PC-3 (cell line): Measurements from ENCODE around the gene CHRM2. TPM values are rescaled to one million over a fixed set of nuclear protein-coding genes. Genes with fewer than 3 reads are reported as not detected.
A peak's percentile ranks its signal among the peaks of the same experiment; 100 is the strongest.

Source experiments
- ATAC-seq: fragments of 200-7000 bp; cut with Tn5 transposase; 2 replicates; pipeline ENCODE4 v1.9.1; 2020; ENCODE audit warnings: mild to moderate bottlenecking, moderate library complexity
- BruUV-seq: library from RNA; stranded (reverse); fragments of 400-500 nt; replicated peaks from 2 replicates; lab custom pipeline; 2021; lab: Mats Ljungman, UMichigan
- CTCF ChIA-PET: fragments of 300-600 bp; sonication (Branson Sonifier 250); formaldehyde crosslinking; loops from one replicate; lab custom pipeline; 2022; ENCODE audit warnings: antibody characterized with exemption; lab: Charles Lee
- POLR2A ChIA-PET: fragments of 300-600 bp; sonication (Branson Sonifier 250); formaldehyde crosslinking; loops from one replicate; lab custom pipeline; 2022; ENCODE audit warnings: antibody characterized with exemption; ENCODE audit not compliant: unreplicated experiment; lab: Charles Lee
- DNase-seq: peaks from one replicate; pipeline ENCODE4 v3.0.0-alpha.2; 2015
- H2AFZ ChIP-seq: fragments of 300-600 bp; sonication (generic); 2 replicates; pipeline ENCODE4 v1.6.0; 2016; ENCODE audit warnings: antibody characterized with exemption, low read length
- H3F3A ChIP-seq: fragments of 300-600 bp; sonication (generic); one replicate; pipeline ENCODE4 v1.6.0; 2017; ENCODE audit warnings: antibody characterized with exemption, low read length, control low read depth, mild to moderate bottlenecking; ENCODE audit not compliant: unreplicated experiment
- H3K27ac ChIP-seq: fragments of 300-600 bp; sonication (generic); 2 replicates; pipeline ENCODE4 v1.5.1; 2016; ENCODE audit warnings: mild to moderate bottlenecking, low read length
- H3K27me3 ChIP-seq: fragments of 300-600 bp; sonication (generic); 2 replicates; pipeline ENCODE4 v1.6.1; 2016; ENCODE audit warnings: low read length, mixed read lengths
- H3K36me3 ChIP-seq: fragments of 300-600 bp; sonication (generic); 2 replicates; pipeline ENCODE4 v1.6.1; 2016; ENCODE audit warnings: low read depth, mixed run types, low read length, mixed read lengths
- H3K4me1 ChIP-seq: fragments of 300-600 bp; sonication (generic); 2 replicates; pipeline ENCODE4 v1.5.1; 2016; ENCODE audit warnings: low read length; ENCODE audit not compliant: insufficient read depth
- H3K4me2 ChIP-seq: fragments of 300-600 bp; sonication (generic); 2 replicates; pipeline ENCODE4 v1.6.0; 2016; ENCODE audit warnings: low read length
- H3K4me3 ChIP-seq: fragments of 300-600 bp; sonication (generic); 2 replicates; pipeline ENCODE4 v1.5.1; 2016; ENCODE audit warnings: mild to moderate bottlenecking, low read length, mixed read lengths
- H3K79me2 ChIP-seq: fragments of 300-600 bp; sonication (generic); 2 replicates; pipeline ENCODE4 v1.6.1; 2017; ENCODE audit warnings: low read length, mixed read lengths
- H3K9ac ChIP-seq: fragments of 300-600 bp; sonication (generic); 2 replicates; pipeline ENCODE4 v1.6.0; 2016; ENCODE audit warnings: mild to moderate bottlenecking, low read length
- H3K9me2 ChIP-seq: fragments of 300-600 bp; sonication (generic); replicated peaks from 2 replicates; pipeline ENCODE4 v1.6.1; 2016; ENCODE audit warnings: mixed run types, low read length, mixed read lengths
- H3K9me3 ChIP-seq: fragments of 300-600 bp; sonication (generic); 2 replicates; pipeline ENCODE4 v1.6.1; 2016; ENCODE audit warnings: low read length, mixed read lengths
- H4K20me1 ChIP-seq: fragments of 300-600 bp; sonication (generic); 2 replicates; pipeline ENCODE4 v1.6.1; 2016; ENCODE audit warnings: low read length, mixed read lengths
- EZH2 ChIP-seq: fragments of 300-600 bp; sonication (generic); IDR thresholded peaks from one replicate; pipeline ENCODE4 v1.6.1; 2017; ENCODE audit warnings: antibody characterized with exemption, mild to moderate bottlenecking, low read length; ENCODE audit not compliant: unreplicated experiment
- EZH2phosphoT487 ChIP-seq: fragments of 300-600 bp; sonication (generic); IDR thresholded peaks from 2 replicates; pipeline ENCODE4 v1.6.1; 2018; ENCODE audit warnings: mild to moderate bottlenecking, antibody characterized with exemption, low read length, borderline replicate concordance
- intact Hi-C: fragments of 100-400 bp; cut with micrococcal nuclease; formaldehyde crosslinking; loops from 2 replicates; pipeline ENCODE4 v1.9.0; 2023
- total RNA-seq: library from RNA; depleted of rRNA; stranded (reverse); fragments of >200 nt; gene quantifications from 2 replicates; pipeline ENCODE4 v1.2.3, GENCODE V29; 2014
- TF ChIP-seq, protein P1 (sequence below): fragments of 300-600 bp; sonication (generic); conservative IDR thresholded peaks from 2 replicates; pipeline ENCODE4 v1.5.1; 2017; ENCODE audit warnings: antibody characterized with exemption, low read depth, mild to moderate bottlenecking, low read length

Gene CHRM2
- total RNA-seq, 1 experiment from 2014 or later = not detected

GRCh38 chr7:136942401-136942800 lies 73.9 kb downstream of the CHRM2 start:
- intact Hi-C loops = no loop called here
- no peak for ATAC-seq
- Histone ChIP-seq H3K9ac (no peak overlapping the region), H3K36me3 (no peaks in the 10 kb centered on the region), H4K20me1 (no peaks in the 10 kb centered on the region), H3K27me3 (no peaks in the 10 kb centered on the region), H3K4me2 (no peak overlapping the region), H3K4me3 (no peak overlapping the region), H3K9me3 (no peaks in the 10 kb centered on the region), H3K27ac (no peak overlapping the region), H3K4me1 (no peaks in the 10 kb centered on the region), H3F3A (no peaks in the 10 kb centered on the region), H3K79me2 (no peaks in the 10 kb centered on the region), H2AFZ (no peak overlapping the region), H3K9me2 (no peaks in the 10 kb centered on the region)
- BruUV-seq = no TSS peak
- no peak for TF ChIP-seq EZH2
- TF ChIP-seq, protein P1, sequence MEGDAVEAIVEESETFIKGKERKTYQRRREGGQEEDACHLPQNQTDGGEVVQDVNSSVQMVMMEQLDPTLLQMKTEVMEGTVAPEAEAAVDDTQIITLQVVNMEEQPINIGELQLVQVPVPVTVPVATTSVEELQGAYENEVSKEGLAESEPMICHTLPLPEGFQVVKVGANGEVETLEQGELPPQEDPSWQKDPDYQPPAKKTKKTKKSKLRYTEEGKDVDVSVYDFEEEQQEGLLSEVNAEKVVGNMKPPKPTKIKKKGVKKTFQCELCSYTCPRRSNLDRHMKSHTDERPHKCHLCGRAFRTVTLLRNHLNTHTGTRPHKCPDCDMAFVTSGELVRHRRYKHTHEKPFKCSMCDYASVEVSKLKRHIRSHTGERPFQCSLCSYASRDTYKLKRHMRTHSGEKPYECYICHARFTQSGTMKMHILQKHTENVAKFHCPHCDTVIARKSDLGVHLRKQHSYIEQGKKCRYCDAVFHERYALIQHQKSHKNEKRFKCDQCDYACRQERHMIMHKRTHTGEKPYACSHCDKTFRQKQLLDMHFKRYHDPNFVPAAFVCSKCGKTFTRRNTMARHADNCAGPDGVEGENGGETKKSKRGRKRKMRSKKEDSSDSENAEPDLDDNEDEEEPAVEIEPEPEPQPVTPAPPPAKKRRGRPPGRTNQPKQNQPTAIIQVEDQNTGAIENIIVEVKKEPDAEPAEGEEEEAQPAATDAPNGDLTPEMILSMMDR = no peak
- no peak for TF ChIP-seq EZH2phosphoT487
- POLR2A ChIA-PET = no interaction called here
- CTCF ChIA-PET = no interaction called here
- no peak for DNase-seq

- H3K36me3 ChIP-seq = no peaks in the 10 kb centered on the region
- no peaks in the 10 kb centered on the region for H3K9me3 ChIP-seq
- no peak overlapping the region for H3K9ac ChIP-seq
- no peak overlapping the region for H3K27ac ChIP-seq
- no peak overlapping the region for H3K4me3 ChIP-seq
- no peak overlapping the region for H2AFZ ChIP-seq
- no peaks in the 10 kb centered on the region for H3K79me2 ChIP-seq
- ChIA-PET CTCF (no interaction called here), POLR2A (no interaction called here)
- TF ChIP-seq, protein P1 = no peak
- TF ChIP-seq EZH2phosphoT487 (no peak), EZH2 (no peak)
- H3K4me1 ChIP-seq = no peaks in the 10 kb centered on the region
- no peak overlapping the region for H3K4me2 ChIP-seq
- H3K27me3 ChIP-seq = no peaks in the 10 kb centered on the region
- DNase-seq (no peak), ATAC-seq (no peak)
- intact Hi-C loops = no loop called here
- H3F3A ChIP-seq = no peaks in the 10 kb centered on the region
- H4K20me1 ChIP-seq = no peaks in the 10 kb centered on the region
- BruUV-seq = no TSS peak
- no peaks in the 10 kb centered on the region for H3K9me2 ChIP-seq
Observed at GRCh38 chr7:136942994-136943393, 74.5 kb downstream of the CHRM2 start.

DNA sequence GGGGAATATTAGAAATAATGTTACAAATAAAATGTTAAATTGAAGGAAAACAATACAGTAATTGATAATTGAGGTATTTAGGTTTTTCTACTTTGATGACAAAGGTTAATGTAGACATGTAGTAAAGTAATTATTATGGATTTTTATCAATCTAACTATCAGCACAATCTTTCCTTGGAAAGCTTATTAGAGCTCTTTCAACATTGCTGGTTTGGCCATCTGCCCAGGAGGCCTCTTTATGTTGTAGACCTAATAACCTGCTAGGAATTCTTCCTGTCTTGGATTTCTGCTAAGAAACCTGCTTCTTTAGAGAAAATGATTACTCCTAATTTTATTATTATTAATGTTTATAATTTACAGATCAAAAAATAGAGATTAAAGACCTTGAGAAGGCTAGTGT lies 78.9 kb downstream of the CHRM2 start:
- DNase-seq (peak; percentile 44), ATAC-seq (no peak)
- ChIA-PET POLR2A (no interaction called here), CTCF (no interaction called here)
- H3F3A ChIP-seq = no peaks in the 10 kb centered on the region
- no peaks in the 10 kb centered on the region for H3K9me3 ChIP-seq
- no peaks in the 10 kb centered on the region for H3K9me2 ChIP-seq
- no peaks in the 10 kb centered on the region for H3K4me1 ChIP-seq
- H3K27ac ChIP-seq = no peak overlapping the region
- TF ChIP-seq, protein P1 = no peak
- TF ChIP-seq EZH2 (no peak), EZH2phosphoT487 (no peak)
- no peak overlapping the region for H3K9ac ChIP-seq
- H3K4me3 ChIP-seq = no peak overlapping the region
- H3K79me2 ChIP-seq = no peaks in the 10 kb centered on the region
- no peak overlapping the region for H2AFZ ChIP-seq
- intact Hi-C loops = no loop called here
- BruUV-seq = no TSS peak
- no peaks in the 10 kb centered on the region for H3K36me3 ChIP-seq
- H3K27me3 ChIP-seq = no peaks in the 10 kb centered on the region
- no peak overlapping the region for H3K4me2 ChIP-seq
- no peaks in the 10 kb centered on the region for H4K20me1 ChIP-seq
